IPS DF 6.9 (cell line): ENCODE results near the gene NRXN2.

ENCODE experiments used
- DNase-seq: peaks from one replicate; pipeline ENCODE4 v3.0.0-alpha.2; 2013; ENCODE audit warnings: low read depth, low spot score
- H3K27ac ChIP-seq: one replicate; pipeline ENCODE4 v1.5.1; 2013; ENCODE audit warnings: low read length, control low read depth
- H3K27me3 ChIP-seq: 2 replicates; pipeline ENCODE4 v1.6.1; 2013; ENCODE audit warnings: mild to moderate bottlenecking, low read length; ENCODE audit not compliant: control insufficient read depth, insufficient read depth
- H3K36me3 ChIP-seq: 2 replicates; pipeline ENCODE4 v1.6.1; 2013; ENCODE audit warnings: low read length; ENCODE audit not compliant: control insufficient read depth, insufficient read depth
- H3K4me1 ChIP-seq: 2 replicates; pipeline ENCODE4 v1.6.1; 2013; ENCODE audit warnings: low read length; ENCODE audit not compliant: control insufficient read depth, insufficient read depth
- H3K4me3 ChIP-seq: 2 replicates; pipeline ENCODE4 v1.5.1; 2013; ENCODE audit warnings: mild to moderate bottlenecking, low read length
- H3K9me3 ChIP-seq: 2 replicates; pipeline ENCODE4 v1.6.1; 2013; ENCODE audit warnings: low read length, inconsistent platforms; ENCODE audit not compliant: control insufficient read depth, insufficient read depth
- WGBS: extraction: QIAGEN DNeasy Blood & Tissue Kit; methylation state at CpG from one replicate; pipeline ENCODE4 v1.1.7; 2013; ENCODE audit warnings: mixed read lengths, missing lambda C conversion rate; ENCODE audit not compliant: insufficient read length, insufficient coverage; 5-methylcytosine and 5-hydroxymethylcytosine counted together

The NRXN2 gene

GRCh38 chr11:64649291-64649697 lies 73.7 kb downstream of the NRXN2 start:
- WGBS, result no CpG with 5 or more reads among the region's 6 CpGs
- H3K4me3 ChIP-seq, result no peak overlapping the region
- DNase-seq, result no peak

GRCh38 chr11:64648551-64648950 lies 74.4 kb downstream of the NRXN2 start:
- Histone ChIP-seq H3K9me3 (no peaks in the 10 kb centered on the region), H3K4me3 (no peak overlapping the region), H3K27ac (no peak overlapping the region), H3K36me3 (no peaks in the 10 kb centered on the region), H3K4me1 (peaks cover 4% of the 10 kb centered on the region; the same call in 1 of the 2 replicates), H3K27me3 (peaks cover 3% of the 10 kb centered on the region; the same call in 1 of the 2 replicates)
- no CpG with 5 or more reads among the region's 9 CpGs for WGBS
- no peak for DNase-seq

More at GRCh38 chr11:64649291-64649697, 73.7 kb downstream of the NRXN2 start:
- Histone ChIP-seq H3K27me3 (no peaks in the 10 kb centered on the region; the same call in 1 of the 2 replicates), H3K27ac (no peak overlapping the region), H3K9me3 (no peaks in the 10 kb centered on the region), H3K4me1 (peaks cover 2% of the 10 kb centered on the region; the same call in 1 of the 2 replicates), H3K36me3 (no peaks in the 10 kb centered on the region)

- Histone ChIP-seq H3K36me3 (no peaks in the 10 kb centered on the region), H3K27ac (no peak overlapping the region), H3K4me1 (peaks cover 2% of the 10 kb centered on the region; the same call in 1 of the 2 replicates), H3K27me3 (peaks cover 8% of the 10 kb centered on the region; the same call in 1 of the 2 replicates), H3K4me3 (no peak overlapping the region), H3K9me3 (no peaks in the 10 kb centered on the region)
- no CpG with 5 or more reads among the region's 9 CpGs for WGBS
- no peak for DNase-seq
These were observed 75.8 kb downstream of the NRXN2 start for GRCh38 chr11:64647019-64647779.

- H3K27me3 ChIP-seq, result peaks cover 31% of the 10 kb centered on the region
- no peak for DNase-seq
These were observed 78.2 kb downstream of the NRXN2 start for GRCh38 chr11:64644647-64645275.

GRCh38 chr11:64643920-64644646 lies 78.9 kb downstream of the NRXN2 start:
- Histone ChIP-seq H3K36me3 (no peaks in the 10 kb centered on the region), H3K27ac (no peak overlapping the region), H3K27me3 (peaks cover 38% of the 10 kb centered on the region), H3K4me3 (peak overlapping the region; percentile 41; the same call in 1 of the 2 replicates), H3K4me1 (peaks cover 2% of the 10 kb centered on the region; the same call in 1 of the 2 replicates), H3K9me3 (no peaks in the 10 kb centered on the region)
- no peak for DNase-seq
- no CpG with 5 or more reads among the region's 19 CpGs for WGBS

More at GRCh38 chr11:64644647-64645275, 78.2 kb downstream of the NRXN2 start:
- H3K36me3 ChIP-seq, result no peaks in the 10 kb centered on the region
- no CpG with 5 or more reads among the region's 11 CpGs for WGBS
- H3K9me3 ChIP-seq, result no peaks in the 10 kb centered on the region
- no peak overlapping the region for H3K27ac ChIP-seq
- H3K4me3 ChIP-seq, result no peak overlapping the region; the same call in 1 of the 2 replicates
- H3K4me1 ChIP-seq, result peaks cover 2% of the 10 kb centered on the region; the same call in 1 of the 2 replicates

GRCh38 chr11:64643256-64643881 lies 79.6 kb downstream of the NRXN2 start:
- peaks cover 44% of the 10 kb centered on the region for H3K27me3 ChIP-seq
- H3K4me3 ChIP-seq, result peak overlapping the region; percentile 41; the same call in 1 of the 2 replicates
- H3K4me1 ChIP-seq, result peaks cover 2% of the 10 kb centered on the region; the same call in 1 of the 2 replicates
- DNase-seq, result no peak
- H3K36me3 ChIP-seq, result no peaks in the 10 kb centered on the region
- H3K9me3 ChIP-seq, result no peaks in the 10 kb centered on the region
- no peak overlapping the region for H3K27ac ChIP-seq
- WGBS, result no CpG with 5 or more reads among the region's 53 CpGs

GRCh38 chr11:64642871-64643255 lies 80.1 kb downstream of the NRXN2 start:
- Histone ChIP-seq H3K36me3 (no peaks in the 10 kb centered on the region), H3K9me3 (no peaks in the 10 kb centered on the region), H3K27ac (no peak overlapping the region), H3K27me3 (peaks cover 44% of the 10 kb centered on the region), H3K4me3 (peak overlapping the region; percentile 41; the same call in 1 of the 2 replicates), H3K4me1 (peaks cover 2% of the 10 kb centered on the region; the same call in 1 of the 2 replicates)
- DNase-seq, result no peak
- no CpG with 5 or more reads among the region's 36 CpGs for WGBS

- Histone ChIP-seq H3K27me3 (peaks cover 44% of the 10 kb centered on the region), H3K4me3 (peak overlapping the region; percentile 41; the same call in 1 of the 2 replicates), H3K9me3 (no peaks in the 10 kb centered on the region), H3K36me3 (no peaks in the 10 kb centered on the region), H3K27ac (no peak overlapping the region), H3K4me1 (peaks cover 5% of the 10 kb centered on the region)
- no peak for DNase-seq
- WGBS, result no CpG with 5 or more reads among the region's 30 CpGs
These were observed 80.6 kb downstream of the NRXN2 start for GRCh38 chr11:64642418-64642735.

GRCh38 chr11:64641596-64642417 lies 81.2 kb downstream of the NRXN2 start:
- no CpG with 5 or more reads among the region's 11 CpGs for WGBS
- Histone ChIP-seq H3K27me3 (peaks cover 44% of the 10 kb centered on the region), H3K27ac (no peak overlapping the region), H3K4me1 (peaks cover 9% of the 10 kb centered on the region), H3K4me3 (peak overlapping the region; percentile 41; the same call in 1 of the 2 replicates), H3K9me3 (no peaks in the 10 kb centered on the region), H3K36me3 (no peaks in the 10 kb centered on the region)
- DNase-seq, result no peak
